Endometrium (tissue), 2 donors: ENCODE data around the gene NUP58.

ENCODE experiments used
- FAIRE-seq: peaks from 2 replicates; lab custom pipeline; 2012; peaks lifted over from hg19 to GRCh38; lab: Jason Lieb, UNC
- donor health status: control.
- donor health status: control.

NUP58 gene

GRCh38 chr13:25377244-25377962, 76.0 kb downstream of the NUP58 start:
- FAIRE-seq: no peak

- FAIRE-seq: no peak
Observed at GRCh38 chr13:25378528-25378927, 77.1 kb downstream of the NUP58 start.

- no peak for FAIRE-seq
Observed at GRCh38 chr13:25379011-25379410, 77.6 kb downstream of the NUP58 start.

GRCh38 chr13:25380082-25380481, 78.7 kb downstream of the NUP58 start:
- FAIRE-seq: no peak

- no peak for FAIRE-seq
Observed at GRCh38 chr13:25380741-25381324, 79.4 kb downstream of the NUP58 start.

- no peak for FAIRE-seq
Observed at GRCh38 chr13:25384758-25385410, 83.5 kb downstream of the NUP58 start.

- no peak for FAIRE-seq
Observed at GRCh38 chr13:25391932-25392331, 90.5 kb downstream of the NUP58 start.
